Measurements from ENCODE around the gene CHMP1A. TPM values are rescaled to one million over a fixed set of nuclear protein-coding genes. Genes with fewer than 3 reads are reported as not detected.

The CHMP1A gene
- 100 to 1,000 TPM; 104 to 163 (median 108) TPM for total RNA-seq
- long read RNA-seq, donor 1, transcript CHMP1A-204 (2 exons, 2,007 nt), result minor isoform, 6 of 281 reads
- long read RNA-seq, donor 1, transcript CHMP1A-206 (4 exons, 812 nt), result minor isoform, 5 of 281 reads
- long read RNA-seq, donor 1, transcript CHMP1A-202 (6 exons, 2,295 nt), result major isoform, 24 of 281 reads
- long read RNA-seq, donor 1, partial matches to known transcripts, result 8 of 281 reads
- long read RNA-seq, donor 1, other reads (novel, unspliced or antisense), result 238 of 281 reads
- long read RNA-seq, donor 2, transcript CHMP1A-202 (6 exons, 2,295 nt), result major isoform, 7 of 105 reads
- long read RNA-seq, donor 2, partial matches to known transcripts, result 8 of 105 reads
- long read RNA-seq, donor 2, other reads (novel, unspliced or antisense), result 89 of 105 reads

- Histone ChIP-seq H3K4me1 (ENCODE audit: low read depth) (peaks cover 16% of the 10 kb centered on the region), H3K9me3 (no peaks in the 10 kb centered on the region), H3K36me3 (ENCODE audit: low read depth) (no peaks in the 10 kb centered on the region), H3K4me3 (peak within 1 kb of the TSS; percentile 92)
- intact Hi-C loops (cut with DNase I, micrococcal nuclease), result no loop called here
- DNase-seq, result peak; percentile 90 to 95 (median 93)
- no peak for TF ChIP-seq CTCF (IDR thresholded peaks at IDR 0.05)
- ATAC-seq, result peak; percentile 97
Measured at GRCh38 chr16:89657442-89658220, at the start of gene CHMP1A, which contains the start of gene SPATA33. Gene CHMP1A, minus strand, starts transcription at chr16:89657708. Its CDS starts 120 bp downstream, at chr16:89657588. Gene SPATA33, plus strand, starts transcription at chr16:89657836. Its CDS starts 76 bp downstream, at chr16:89657912.

- no peaks in the 10 kb centered on the region for H3K9me3 ChIP-seq
- peaks cover 7% of the 10 kb centered on the region for H3K4me1 ChIP-seq (ENCODE audit: low read depth)
- no peak for DNase-seq
- ATAC-seq, result no peak
- no peak overlapping the region for H3K4me3 ChIP-seq
- TF ChIP-seq CTCF (IDR thresholded peaks at IDR 0.05), result no peak
- intact Hi-C loops (cut with DNase I, micrococcal nuclease), result loop anchor here in 1 of 2 donors (10.0 kb wide), 1 partner anchor 88 kb away; no protein-coding TSS in a partner anchor
- no peaks in the 10 kb centered on the region for H3K36me3 ChIP-seq (ENCODE audit: low read depth)
Measured at GRCh38 chr16:89706518-89707260, 49.2 kb upstream of the CHMP1A start.

GRCh38 chr16:89705006-89705405 is 47.5 kb upstream of the CHMP1A start:
- no peak for TF ChIP-seq CTCF (IDR thresholded peaks at IDR 0.05)
- intact Hi-C loops (cut with DNase I, micrococcal nuclease), result loop anchor here in 1 of 2 donors (10.0 kb wide), 1 partner anchor 90 kb away; no protein-coding TSS in a partner anchor
- peak in 1 of 3 donors; percentile 52 for DNase-seq

GRCh38 chr16:89704281-89704680 is 46.8 kb upstream of the CHMP1A start:
- DNase-seq (no peak), ATAC-seq (no peak)
- H3K36me3 ChIP-seq (ENCODE audit: low read depth), result no peaks in the 10 kb centered on the region
- peaks cover 22% of the 10 kb centered on the region for H3K4me1 ChIP-seq (ENCODE audit: low read depth)
- intact Hi-C loops (cut with DNase I, micrococcal nuclease), result loop anchor here in 1 of 2 donors (10.0 kb wide), 1 partner anchor 91 kb away; no protein-coding TSS in a partner anchor
- no peaks in the 10 kb centered on the region for H3K9me3 ChIP-seq
- no peak overlapping the region for H3K4me3 ChIP-seq
- TF ChIP-seq CTCF (IDR thresholded peaks at IDR 0.05), result no peak

More at GRCh38 chr16:89705006-89705405, 47.5 kb upstream of the CHMP1A start:
- no peak overlapping the region for H3K4me3 ChIP-seq
- H3K36me3 ChIP-seq (ENCODE audit: low read depth), result no peaks in the 10 kb centered on the region
- ATAC-seq, result no peak
- H3K9me3 ChIP-seq, result no peaks in the 10 kb centered on the region
- peaks cover 17% of the 10 kb centered on the region for H3K4me1 ChIP-seq (ENCODE audit: low read depth)
